T47D (cell line): ENCODE data around the gene TYSND1.
"Not testable (repeated sequence)": the region's sequence is repeated elsewhere in the genome, so short reads cannot be mapped to it uniquely, and the experiment has no call there.

ENCODE experiments used
- DNase-seq, 2 experiments: peaks; one replicate each; pipeline versions ENCODE4 v3.0.0 to v3.0.0-alpha.2; 2011 to 2012; ENCODE audit warnings: low read depth in 1 of 2, low spot score in 1 of 2
- JUND ChIP-seq: IDR thresholded peaks from 2 replicates; pipeline ENCODE4 v1.6.1; 2012; ENCODE audit warnings: low read depth
- in situ Hi-C: cut with HindIII; loops from 2 replicates; pipeline ENCODE4 v1.10.0; 2016; ENCODE audit warnings: low sequenced_read_pairs, low pct_unique_long_range_greater_than_20kb

The TYSND1 gene, protein sequence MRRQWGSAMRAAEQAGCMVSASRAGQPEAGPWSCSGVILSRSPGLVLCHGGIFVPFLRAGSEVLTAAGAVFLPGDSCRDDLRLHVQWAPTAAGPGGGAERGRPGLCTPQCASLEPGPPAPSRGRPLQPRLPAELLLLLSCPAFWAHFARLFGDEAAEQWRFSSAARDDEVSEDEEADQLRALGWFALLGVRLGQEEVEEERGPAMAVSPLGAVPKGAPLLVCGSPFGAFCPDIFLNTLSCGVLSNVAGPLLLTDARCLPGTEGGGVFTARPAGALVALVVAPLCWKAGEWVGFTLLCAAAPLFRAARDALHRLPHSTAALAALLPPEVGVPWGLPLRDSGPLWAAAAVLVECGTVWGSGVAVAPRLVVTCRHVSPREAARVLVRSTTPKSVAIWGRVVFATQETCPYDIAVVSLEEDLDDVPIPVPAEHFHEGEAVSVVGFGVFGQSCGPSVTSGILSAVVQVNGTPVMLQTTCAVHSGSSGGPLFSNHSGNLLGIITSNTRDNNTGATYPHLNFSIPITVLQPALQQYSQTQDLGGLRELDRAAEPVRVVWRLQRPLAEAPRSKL

DNA sequence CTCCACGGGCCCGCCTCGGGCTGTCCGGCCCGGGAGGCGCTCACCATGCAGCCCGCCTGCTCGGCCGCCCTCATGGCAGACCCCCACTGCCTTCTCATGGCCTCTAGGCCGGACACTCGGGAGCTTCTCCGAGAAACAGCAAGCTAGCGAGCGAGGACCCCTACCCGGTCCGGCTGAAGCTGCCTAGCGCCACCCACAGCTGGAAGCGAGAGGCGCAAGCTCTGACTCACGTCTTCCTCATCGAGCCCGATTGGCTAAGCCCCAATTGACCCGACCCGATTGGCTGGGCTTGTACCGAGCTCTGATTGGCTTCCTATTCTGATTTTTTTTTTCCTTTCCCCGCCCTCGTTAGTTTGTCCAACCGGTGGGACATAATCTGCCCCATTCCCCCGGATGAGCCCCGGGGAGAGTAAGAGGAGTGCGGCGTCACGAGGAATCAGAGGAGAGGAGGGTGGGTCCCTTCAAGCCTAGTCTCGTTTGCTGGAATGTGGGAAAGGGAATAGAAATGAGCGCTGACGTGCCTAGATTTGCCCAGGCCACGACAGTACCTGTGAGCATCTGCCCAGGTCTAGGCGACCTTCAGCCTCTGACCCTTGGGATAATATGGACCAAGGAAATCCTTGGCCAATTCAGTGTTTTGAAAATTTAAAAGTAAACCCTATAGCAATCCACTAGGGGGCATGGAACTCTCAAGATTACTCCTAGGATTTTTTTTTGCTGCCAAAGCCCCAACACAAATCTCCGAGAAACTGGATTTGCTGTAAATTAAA is at the start of gene TYSND1:
Gene TYSND1, minus strand, starts transcription at position 212 of the 770 bp plus-strand sequence. Its CDS starts 114 bp downstream, at position 98.
- peak; percentile 98 to 99 for DNase-seq
- TF ChIP-seq JUND: no peak
- in situ Hi-C loops: no loop called here

DNA sequence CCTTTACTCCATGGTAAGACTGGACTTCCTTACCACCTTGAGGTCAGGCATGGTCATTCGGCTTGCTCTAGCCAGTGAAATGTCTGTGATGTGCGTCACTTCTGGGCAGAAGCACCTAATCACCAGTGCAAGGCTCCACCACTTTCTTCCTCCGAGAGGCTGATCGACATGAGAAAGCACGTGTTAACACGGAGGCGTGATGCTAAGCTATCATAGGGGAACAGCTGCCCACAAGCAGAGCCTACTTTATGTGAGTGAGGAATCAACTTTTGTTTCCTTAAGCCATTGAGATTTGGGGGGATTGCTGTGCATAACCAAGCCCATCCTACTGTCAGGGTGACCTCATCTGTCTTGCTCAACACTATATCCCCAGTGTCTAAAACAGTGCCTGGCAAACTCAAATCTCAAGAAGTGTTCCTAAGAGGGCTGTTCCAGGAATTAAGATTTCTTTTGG is 46.9 kb upstream of the TYSND1 start:
- TF ChIP-seq JUND: no peak
- in situ Hi-C loops: no loop called here
- DNase-seq: no peak

DNA sequence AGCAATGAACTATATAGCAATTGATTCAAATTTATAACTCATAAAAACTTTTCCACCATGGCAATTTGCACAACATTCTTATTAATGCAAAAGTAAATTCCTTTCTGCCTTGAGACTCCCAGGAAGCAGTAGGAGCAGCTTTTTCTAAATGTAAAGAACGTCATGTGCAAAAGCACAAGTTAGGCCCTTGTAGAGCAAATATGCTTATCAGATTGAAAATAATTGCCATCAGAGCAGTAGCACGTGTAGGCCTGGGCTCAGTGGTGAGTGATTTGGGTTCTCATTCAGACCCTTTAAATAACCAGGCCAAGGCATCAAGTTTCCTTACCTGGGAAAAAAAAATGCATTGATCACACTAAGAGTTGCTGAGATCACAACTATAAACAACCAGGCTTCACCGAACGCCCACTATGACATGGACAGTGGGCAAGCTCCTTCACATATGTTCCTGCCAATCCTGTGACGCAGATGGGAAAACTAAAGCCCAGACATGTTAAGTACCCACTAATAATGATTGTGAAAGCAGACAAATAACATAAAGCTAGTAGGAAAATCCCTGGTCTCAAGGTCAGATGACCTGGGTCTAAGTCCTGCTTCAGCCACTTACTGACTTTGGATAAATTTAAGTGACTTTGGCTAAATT is 45.9 kb upstream of the TYSND1 start:
- no peak for DNase-seq
- in situ Hi-C loops: no loop called here
- no peak for TF ChIP-seq JUND

DNA sequence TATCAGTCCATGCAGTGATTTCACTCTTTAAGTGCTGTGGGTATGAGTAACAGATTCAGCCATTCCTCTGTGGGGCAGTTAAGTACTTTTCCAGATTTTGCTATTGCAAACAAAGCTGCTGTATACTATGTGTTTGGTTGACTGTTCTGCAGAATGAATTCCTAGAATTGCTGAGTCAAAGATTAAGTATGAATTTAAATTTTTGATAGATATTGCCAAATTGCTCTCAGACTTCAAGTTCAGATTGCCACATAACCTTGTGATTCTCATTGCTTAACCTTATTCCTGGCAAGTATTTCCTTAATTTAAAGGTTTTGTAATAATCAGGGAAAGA is 45.4 kb upstream of the TYSND1 start:
- TF ChIP-seq JUND: no peak
- DNase-seq: no peak
- in situ Hi-C loops: no loop called here

DNA sequence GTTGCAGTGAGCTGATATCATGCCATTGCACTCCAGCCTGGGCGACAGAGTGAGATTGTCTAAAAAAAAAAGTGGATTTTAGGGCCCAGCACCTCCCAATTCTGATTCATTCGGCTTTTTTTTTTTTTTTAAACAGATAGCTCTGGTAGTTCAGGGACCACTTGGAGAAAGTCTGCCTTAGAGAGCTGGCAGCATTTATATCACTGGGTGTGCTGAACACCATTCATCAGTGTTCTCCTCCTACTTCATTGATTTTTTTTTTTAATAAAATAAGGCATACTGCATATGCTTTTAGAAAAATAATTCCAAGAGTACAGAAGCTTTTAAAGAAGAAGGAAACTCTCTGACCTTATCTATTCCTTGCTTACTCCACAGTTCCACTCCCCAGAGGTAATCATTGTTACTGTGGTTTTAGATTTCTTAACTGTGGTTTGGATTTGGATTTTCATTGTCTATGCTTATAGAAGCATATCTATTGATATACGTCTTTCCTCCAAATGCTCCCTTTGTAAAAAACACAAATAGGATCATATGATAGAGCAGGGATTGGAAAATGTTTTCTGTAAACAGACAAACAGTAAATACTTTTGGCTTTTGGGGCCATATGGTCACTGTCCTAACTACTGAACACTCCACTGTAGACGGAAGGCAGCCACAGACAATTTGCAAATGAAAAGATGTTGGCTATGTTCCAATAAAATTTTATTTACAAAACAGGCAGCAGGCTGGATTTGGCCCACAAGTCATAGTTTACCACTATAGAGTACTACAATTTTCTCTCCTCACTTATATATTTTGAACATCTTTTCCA is 44.9 kb upstream of the TYSND1 start:
- no peak for TF ChIP-seq JUND
- in situ Hi-C loops: no loop called here
- DNase-seq: no peak

DNA sequence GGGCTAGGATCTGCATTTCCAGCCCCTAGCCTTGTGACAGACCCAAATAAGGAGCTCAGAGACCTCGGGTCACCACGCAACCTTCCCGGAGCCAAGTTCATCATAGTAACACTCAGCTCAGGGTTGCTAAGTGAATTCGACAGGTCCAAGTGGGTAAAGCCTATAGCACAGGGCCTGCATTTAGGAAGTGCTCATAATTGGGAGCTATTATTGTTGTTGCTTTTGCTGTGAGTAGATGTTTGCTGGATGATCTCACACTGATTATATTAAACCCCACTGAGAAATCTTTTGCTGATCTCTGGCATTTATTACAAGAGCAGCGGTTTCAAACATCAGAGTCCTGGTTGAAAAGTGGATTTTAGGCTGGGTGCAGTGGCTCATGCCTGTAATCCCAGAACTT is 44.1 kb upstream of the TYSND1 start:
- in situ Hi-C loops: no loop called here
- no peak for DNase-seq
- TF ChIP-seq JUND: no peak

DNA sequence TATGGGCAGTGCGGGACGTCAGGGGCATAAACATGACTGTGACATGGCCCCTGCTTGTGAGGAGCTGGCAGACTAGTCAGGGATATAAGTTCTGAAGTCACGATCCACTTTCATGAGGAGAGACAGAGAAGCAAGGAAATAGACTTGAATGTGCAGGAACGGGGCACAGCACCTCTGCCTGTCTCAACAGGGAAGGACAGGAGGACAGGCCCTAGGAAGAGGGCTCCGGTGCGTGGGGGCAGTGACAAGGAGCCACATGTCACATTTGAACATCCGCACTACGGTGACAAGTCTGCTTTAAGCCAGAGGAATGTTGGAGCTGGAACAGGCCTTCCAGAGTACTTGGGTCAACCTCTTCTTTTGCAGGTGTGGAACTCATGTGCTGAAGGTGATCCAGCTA is 43.6 kb upstream of the TYSND1 start:
- DNase-seq: no peak
- TF ChIP-seq JUND: no peak
- in situ Hi-C loops: no loop called here

DNA sequence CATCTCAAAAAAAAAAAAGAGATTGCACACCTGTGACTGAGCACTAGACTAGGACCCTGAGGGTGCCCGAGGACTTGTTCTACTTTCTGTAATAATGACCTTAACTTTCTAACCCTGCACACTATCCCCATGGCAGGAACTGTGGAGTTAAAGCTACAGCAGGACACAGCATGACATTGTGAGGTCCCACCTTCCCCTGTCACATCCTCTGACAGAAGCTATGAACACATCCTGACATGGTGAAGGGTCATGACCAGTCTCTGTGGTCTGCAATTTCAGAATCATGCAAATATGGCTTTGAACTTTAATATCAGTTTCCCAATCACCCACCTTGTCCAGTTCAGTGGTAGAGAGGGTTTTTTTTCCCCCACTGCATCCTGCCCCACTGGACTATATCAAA is 42.3 kb upstream of the TYSND1 start:
- in situ Hi-C loops: no loop called here
- no peak for DNase-seq
- no peak for TF ChIP-seq JUND

DNA sequence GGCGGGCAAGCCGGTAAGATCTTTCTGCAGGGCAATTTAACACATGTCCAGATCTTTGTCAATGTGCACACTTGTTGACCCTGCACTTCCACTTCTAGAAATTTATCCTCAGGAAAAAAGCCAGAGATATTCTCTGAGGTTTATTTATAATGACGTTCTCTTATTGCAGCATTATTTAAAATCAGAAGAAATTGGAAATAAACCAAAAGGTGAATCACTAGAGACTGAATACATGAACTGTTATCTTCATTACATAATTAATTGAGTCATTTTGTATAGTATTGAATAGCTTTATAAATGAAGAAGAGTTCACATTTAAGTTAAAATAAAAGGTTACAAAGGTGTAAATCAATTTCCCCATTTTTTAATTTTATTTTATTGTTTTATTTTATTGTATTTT is 40.1 kb upstream of the TYSND1 start:
- no peak for TF ChIP-seq JUND
- in situ Hi-C loops: no loop called here
- no peak for DNase-seq

DNA sequence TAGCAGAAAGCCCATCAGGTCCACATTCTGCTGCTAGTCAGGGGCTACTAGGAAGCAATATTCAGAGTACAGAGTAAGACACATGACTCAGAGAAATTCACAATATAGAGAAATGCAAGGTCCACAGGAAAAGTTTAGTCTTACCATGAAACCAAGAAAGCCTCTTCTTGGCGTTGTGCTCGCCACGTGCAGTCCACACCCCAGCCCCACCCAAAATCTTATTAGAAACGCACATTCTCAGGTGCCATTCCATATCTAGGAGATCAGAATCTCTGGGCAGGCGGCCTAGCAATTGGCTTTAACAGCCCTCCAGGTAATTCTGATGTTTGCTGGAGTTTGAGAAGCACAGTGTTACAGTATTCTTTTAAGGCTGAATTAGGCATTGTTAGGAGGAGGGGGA is 39.6 kb upstream of the TYSND1 start:
- no peak for DNase-seq
- in situ Hi-C loops: no loop called here
- TF ChIP-seq JUND: no peak

DNA sequence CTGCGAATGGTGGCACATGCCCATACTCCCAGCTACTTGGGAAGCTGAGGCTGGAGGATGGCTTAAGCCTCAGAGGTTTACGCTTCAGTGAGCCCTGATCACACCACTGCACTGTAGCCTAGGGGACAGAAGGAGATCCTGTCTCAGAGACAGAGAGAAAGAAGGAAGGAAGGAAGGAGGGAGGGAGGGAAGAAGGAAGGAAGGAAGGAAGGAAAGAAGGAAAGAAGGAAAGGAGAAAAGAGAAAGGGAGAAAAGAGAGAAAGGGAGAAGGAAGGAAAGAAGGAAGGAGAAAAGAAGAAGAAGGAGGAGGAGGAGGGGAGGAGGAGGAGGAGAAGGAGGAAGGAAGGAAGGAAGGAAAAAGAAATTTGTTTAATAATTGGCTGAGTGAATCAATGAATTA is 36.8 kb upstream of the TYSND1 start:
- in situ Hi-C loops: no loop called here
- no peak for TF ChIP-seq JUND
- no peak for DNase-seq

DNA sequence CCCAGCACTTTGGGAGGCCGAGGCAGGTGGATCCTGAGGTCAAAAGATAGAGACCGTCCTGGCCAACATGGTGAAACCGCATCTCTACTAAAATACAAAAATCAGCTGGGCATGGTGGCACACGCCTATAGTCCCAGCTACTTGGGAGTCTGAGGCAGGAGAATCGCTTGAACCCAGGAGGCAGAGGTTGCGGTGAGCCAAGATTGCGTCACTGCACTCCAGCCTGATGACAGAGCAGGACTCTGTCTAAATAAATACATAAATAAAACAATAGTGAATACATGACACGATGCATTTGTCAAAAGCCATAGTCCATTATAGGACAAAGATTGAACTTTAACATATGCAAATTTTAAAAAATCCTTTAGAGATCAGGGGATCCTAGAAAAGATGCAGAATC is 32.7 kb upstream of the TYSND1 start:
- DNase-seq: not testable (repeated sequence)

More for the DNA sequence above, 32.7 kb upstream of the TYSND1 start:
- in situ Hi-C loops: not testable (repeated sequence)
